OCI-LY1 (cell line): Measurements from ENCODE around the gene SAP30L.

Source experiments
- H2AFZ ChIP-seq: fragments of 200-600 bp; sonication (generic), shearing (Covaris generic); 2 replicates; pipeline ENCODE4 v1.6.0; 2014; ENCODE audit warnings: antibody characterized with exemption, mild to moderate bottlenecking, low read length
- H3F3A ChIP-seq: fragments of 200-600 bp; sonication (generic), shearing (Covaris generic); 2 replicates; pipeline ENCODE4 v1.6.0; 2014; ENCODE audit warnings: mild to moderate bottlenecking, antibody characterized with exemption, low read length, moderate library complexity; ENCODE audit not compliant: insufficient read depth
- H3K27ac ChIP-seq: fragments of 200-600 bp; sonication (generic); 2 replicates; pipeline ENCODE4 v1.5.1; 2014; ENCODE audit warnings: low read length, mixed run types, mild to moderate bottlenecking, low read depth; ENCODE audit not compliant: poor library complexity, severe bottlenecking
- H3K27me3 ChIP-seq: fragments of 200-600 bp; sonication (generic); 2 replicates; pipeline ENCODE4 v1.6.0; 2014; ENCODE audit warnings: antibody characterized with exemption, mild to moderate bottlenecking, low read length, moderate library complexity; ENCODE audit not compliant: insufficient read depth
- H3K36me3 ChIP-seq: fragments of 200-600 bp; sonication (generic); 2 replicates; pipeline ENCODE4 v1.6.1; 2014; ENCODE audit warnings: mild to moderate bottlenecking, antibody characterized with exemption, low read length, moderate library complexity, mixed read lengths; ENCODE audit not compliant: insufficient read depth
- H3K4me1 ChIP-seq: fragments of 200-600 bp; sonication (generic); 2 replicates; pipeline ENCODE4 v1.5.1; 2014; ENCODE audit warnings: mild to moderate bottlenecking, low read length, moderate library complexity; ENCODE audit not compliant: insufficient read depth, severe bottlenecking
- H3K4me2 ChIP-seq: fragments of 200-600 bp; sonication (generic), shearing (Covaris generic); 2 replicates; pipeline ENCODE4 v1.6.1; 2014; ENCODE audit warnings: low read length
- H3K4me3 ChIP-seq: fragments of 200-600 bp; sonication (generic); 2 replicates; pipeline ENCODE4 v1.5.1; 2014; ENCODE audit warnings: low read length, low read depth, mild to moderate bottlenecking, mixed read lengths; ENCODE audit not compliant: poor library complexity, severe bottlenecking
- H3K79me2 ChIP-seq: fragments of 200-600 bp; shearing (Covaris generic); 2 replicates; pipeline ENCODE4 v1.6.1; 2016; ENCODE audit warnings: mixed run types, low read length, mixed read lengths; ENCODE audit not compliant: insufficient read depth
- H3K9ac ChIP-seq: fragments of 200-600 bp; sonication (generic), shearing (Covaris generic); 2 replicates; pipeline ENCODE4 v1.6.1; 2014; ENCODE audit warnings: mild to moderate bottlenecking, low read length, mixed read lengths
- H3K9me2 ChIP-seq: fragments of 200-600 bp; sonication (generic), shearing (Covaris generic); 2 replicates; pipeline ENCODE4 v1.6.1; 2014; ENCODE audit warnings: low read depth, mild to moderate bottlenecking, low read length, mixed read lengths
- H3K9me3 ChIP-seq: fragments of 200-600 bp; shearing (Covaris generic); 2 replicates; pipeline ENCODE4 v1.6.1; 2014; ENCODE audit warnings: low read length, mixed read lengths
- H4K20me1 ChIP-seq: fragments of 200-600 bp; sonication (generic), shearing (Covaris generic); 2 replicates; pipeline ENCODE4 v1.6.0; 2016; ENCODE audit warnings: mild to moderate bottlenecking, low read length; ENCODE audit not compliant: insufficient read depth
- EZH2 ChIP-seq: fragments of 200-600 bp; sonication (generic), shearing (Covaris generic); IDR thresholded peaks from 2 replicates; pipeline ENCODE4 v1.8.0; 2017; ENCODE audit warnings: borderline replicate concordance, mixed run types, mild to moderate bottlenecking, antibody characterized with exemption, low read length, moderate library complexity, mixed read lengths
- TF ChIP-seq, protein P1 (sequence below): fragments of 200-600 bp; sonication (generic), shearing (Covaris generic); IDR thresholded peaks from 2 replicates; pipeline ENCODE4 v1.5.1; 2017; ENCODE audit warnings: mild to moderate bottlenecking, antibody characterized with exemption, low read length, moderate library complexity, mixed read lengths

Gene SAP30L

DNA sequence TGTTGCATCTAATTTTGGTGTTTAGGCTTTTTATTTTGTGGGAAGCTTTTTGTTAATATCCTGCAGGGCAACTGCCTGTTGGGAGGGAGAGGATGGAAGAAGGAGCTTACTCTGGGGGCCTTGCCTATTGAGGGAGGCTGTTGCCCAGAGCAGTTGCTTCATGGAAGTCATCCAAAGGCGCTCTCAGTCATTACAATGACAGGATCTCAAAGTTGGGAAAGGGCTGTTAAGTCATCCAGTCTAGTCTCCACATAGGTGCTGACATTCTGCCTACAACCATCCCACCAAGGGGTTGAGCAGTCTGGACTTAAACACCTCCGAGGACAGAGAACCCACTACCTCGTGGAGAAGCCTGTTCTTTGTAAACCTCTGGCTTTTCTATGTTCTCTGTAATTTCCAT lies 13.2 kb downstream of the SAP30L start:
- Histone ChIP-seq H3K27ac (no peak overlapping the region), H3K36me3 (peaks cover 34% of the 10 kb centered on the region), H3K79me2 (no peaks in the 10 kb centered on the region), H4K20me1 (no peaks in the 10 kb centered on the region), H3K4me3 (no peak overlapping the region), H3F3A (no peaks in the 10 kb centered on the region), H3K9me3 (no peaks in the 10 kb centered on the region), H3K27me3 (no peaks in the 10 kb centered on the region), H3K4me2 (no peak overlapping the region), H3K9me2 (no peaks in the 10 kb centered on the region), H3K4me1 (no peaks in the 10 kb centered on the region), H3K9ac (no peak overlapping the region), H2AFZ (no peak overlapping the region)
- TF ChIP-seq, protein P1, sequence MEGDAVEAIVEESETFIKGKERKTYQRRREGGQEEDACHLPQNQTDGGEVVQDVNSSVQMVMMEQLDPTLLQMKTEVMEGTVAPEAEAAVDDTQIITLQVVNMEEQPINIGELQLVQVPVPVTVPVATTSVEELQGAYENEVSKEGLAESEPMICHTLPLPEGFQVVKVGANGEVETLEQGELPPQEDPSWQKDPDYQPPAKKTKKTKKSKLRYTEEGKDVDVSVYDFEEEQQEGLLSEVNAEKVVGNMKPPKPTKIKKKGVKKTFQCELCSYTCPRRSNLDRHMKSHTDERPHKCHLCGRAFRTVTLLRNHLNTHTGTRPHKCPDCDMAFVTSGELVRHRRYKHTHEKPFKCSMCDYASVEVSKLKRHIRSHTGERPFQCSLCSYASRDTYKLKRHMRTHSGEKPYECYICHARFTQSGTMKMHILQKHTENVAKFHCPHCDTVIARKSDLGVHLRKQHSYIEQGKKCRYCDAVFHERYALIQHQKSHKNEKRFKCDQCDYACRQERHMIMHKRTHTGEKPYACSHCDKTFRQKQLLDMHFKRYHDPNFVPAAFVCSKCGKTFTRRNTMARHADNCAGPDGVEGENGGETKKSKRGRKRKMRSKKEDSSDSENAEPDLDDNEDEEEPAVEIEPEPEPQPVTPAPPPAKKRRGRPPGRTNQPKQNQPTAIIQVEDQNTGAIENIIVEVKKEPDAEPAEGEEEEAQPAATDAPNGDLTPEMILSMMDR, result no peak
- no peak for TF ChIP-seq EZH2

DNA sequence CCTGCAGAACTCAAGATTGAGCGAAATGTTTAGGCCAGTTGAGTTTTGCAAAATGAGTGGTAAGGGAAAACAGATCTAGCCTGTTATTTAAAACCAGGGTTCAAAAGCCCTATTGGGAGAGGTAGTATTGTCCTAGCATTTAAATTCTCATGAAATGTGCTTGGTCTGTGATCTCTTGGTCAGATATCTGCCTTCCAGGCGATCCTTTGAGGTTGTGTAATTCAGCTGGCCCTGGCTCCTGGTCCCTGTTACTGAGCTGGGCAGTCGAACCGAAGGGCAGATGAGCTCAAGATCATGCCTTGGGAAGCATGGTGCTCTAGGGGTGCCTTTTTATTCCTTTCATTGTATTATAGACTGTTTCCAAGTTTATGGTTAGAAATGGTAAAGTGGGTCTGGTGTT lies 14.4 kb downstream of the SAP30L start:
- Histone ChIP-seq H3K9me3 (no peaks in the 10 kb centered on the region), H4K20me1 (no peaks in the 10 kb centered on the region), H3F3A (no peaks in the 10 kb centered on the region), H3K79me2 (no peaks in the 10 kb centered on the region), H3K36me3 (peaks cover 22% of the 10 kb centered on the region), H3K4me2 (no peak overlapping the region), H3K27me3 (no peaks in the 10 kb centered on the region), H3K9ac (no peak overlapping the region), H3K4me3 (no peak overlapping the region), H3K9me2 (no peaks in the 10 kb centered on the region), H3K27ac (no peak overlapping the region), H2AFZ (no peak overlapping the region), H3K4me1 (no peaks in the 10 kb centered on the region)
- TF ChIP-seq, protein P1, result no peak
- TF ChIP-seq EZH2, result no peak

DNA sequence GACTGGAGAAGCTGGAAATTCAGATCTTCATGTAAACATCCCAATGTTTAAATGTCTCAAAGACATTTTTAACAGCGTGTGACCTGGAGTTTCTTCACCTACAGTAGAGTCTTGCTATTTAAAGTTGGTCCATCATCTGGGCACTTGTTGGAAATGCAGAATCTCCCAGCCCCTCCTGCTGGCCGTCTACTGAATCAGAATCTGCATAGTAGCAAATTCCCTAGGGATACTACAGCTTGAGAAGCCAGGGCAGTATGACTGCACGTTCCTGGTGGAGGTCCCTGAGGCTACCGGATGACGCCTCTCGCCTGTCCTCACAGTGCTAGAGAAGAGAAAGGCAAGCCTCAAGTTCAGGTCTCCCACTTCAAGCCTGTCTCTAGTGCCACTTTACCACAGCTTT lies 15.7 kb downstream of the SAP30L start:
- Histone ChIP-seq H3K79me2 (no peaks in the 10 kb centered on the region), H3K9me3 (no peaks in the 10 kb centered on the region), H3K9ac (no peak overlapping the region), H3K4me1 (no peaks in the 10 kb centered on the region), H3K27ac (no peak overlapping the region), H3K4me2 (no peak overlapping the region), H3K4me3 (no peak overlapping the region), H3K36me3 (peaks cover 9% of the 10 kb centered on the region), H3K9me2 (no peaks in the 10 kb centered on the region), H3F3A (no peaks in the 10 kb centered on the region), H3K27me3 (no peaks in the 10 kb centered on the region), H4K20me1 (no peaks in the 10 kb centered on the region), H2AFZ (no peak overlapping the region)
- TF ChIP-seq, protein P1, result no peak
- TF ChIP-seq EZH2, result no peak
